Activated T-cell treated with anti-CD3 and anti-CD28 coated beads for 24 hours (primary cell): ENCODE data around the gene ILF3.

Experiments used
- DNase-seq: peaks from one replicate; pipeline ENCODE4 v3.0.0-alpha.2; 2020; ENCODE audit warnings: low read depth

Gene ILF3

DNA sequence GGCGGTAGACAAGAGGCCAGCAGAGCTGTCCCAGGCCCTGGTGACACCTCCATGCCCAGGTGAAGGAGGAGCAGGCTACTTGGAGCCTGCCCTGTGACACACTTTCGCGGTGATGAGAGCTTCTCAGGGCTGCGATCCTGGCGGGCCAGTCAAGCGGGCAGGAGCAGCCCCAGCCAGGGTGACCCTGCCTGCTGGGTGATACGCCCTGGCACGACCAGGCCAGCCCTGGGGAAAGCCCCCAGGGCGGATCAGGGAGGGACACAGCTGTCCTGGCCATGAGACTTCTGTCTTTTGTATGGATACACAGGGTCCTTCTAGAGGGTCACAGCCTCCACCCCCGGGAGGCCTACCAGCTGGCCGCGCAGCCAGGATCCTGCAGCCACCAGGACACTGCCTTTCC, 76.8 kb downstream of the ILF3 start:
- DNase-seq: no peak

- no peak for DNase-seq
Observed at GRCh38 chr19:10735741-10736140, 81.6 kb downstream of the ILF3 start.

DNA sequence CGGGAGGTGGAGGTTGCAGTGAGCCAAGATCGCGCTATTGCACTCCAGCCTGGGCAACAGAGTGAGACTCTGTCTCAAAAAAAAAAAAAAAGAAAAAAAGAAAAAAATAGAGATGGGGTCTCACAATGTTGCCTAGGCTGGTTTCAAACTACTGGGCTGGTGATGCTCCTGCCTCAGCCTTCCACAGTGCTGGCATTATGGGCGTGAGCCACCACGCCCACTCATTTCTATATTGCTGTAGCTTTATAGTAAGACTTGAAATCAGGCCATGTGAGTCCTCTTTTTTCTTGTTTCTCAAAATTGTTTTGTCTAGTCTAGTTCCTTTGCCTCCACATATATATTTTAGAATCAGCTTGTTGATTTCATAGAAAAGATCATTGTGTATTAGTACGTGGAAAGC, 82.0 kb downstream of the ILF3 start:
- no peak for DNase-seq

GRCh38 chr19:10736916-10737551, 82.9 kb downstream of the ILF3 start:
- no peak for DNase-seq

DNA sequence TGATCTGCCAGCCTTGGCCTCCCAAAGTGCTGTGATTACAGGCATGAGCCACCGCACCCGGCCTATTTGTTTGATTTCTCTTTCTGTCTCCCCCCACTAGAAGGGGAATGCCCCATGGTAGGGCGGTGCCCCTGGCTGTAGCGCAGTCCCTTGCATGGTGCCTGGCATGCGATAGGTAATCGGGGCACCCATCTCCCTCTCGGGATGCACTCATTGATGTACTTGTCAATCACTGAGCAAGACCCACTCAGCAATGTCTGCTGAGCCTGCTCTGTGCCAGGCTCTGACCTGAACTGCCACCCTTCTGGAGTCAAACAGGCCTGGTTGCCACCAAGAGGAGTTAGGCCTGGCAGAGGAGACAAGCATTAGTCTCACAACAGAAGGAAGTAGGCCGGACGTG, 83.6 kb downstream of the ILF3 start:
- DNase-seq: no peak

GRCh38 chr19:10740798-10741197, 86.7 kb downstream of the ILF3 start:
- DNase-seq: no peak
